Activated B cell treated with CpG ODN at 0.5 μM for 24 hours (primary cell): ENCODE results near the gene TTLL6. TPM values are rescaled to one million over a fixed set of nuclear protein-coding genes. Genes with fewer than 3 reads are reported as not detected.
"Not testable (repeated sequence)": the region's sequence is repeated elsewhere in the genome, so short reads cannot be mapped to it uniquely, and the experiment has no call there.

ENCODE experiments used
- ATAC-seq: fragments of 200-7000 bp; cut with Tn5 transposase; one replicate; pipeline ENCODE4 v1.10.0; 2021; ENCODE audit warnings: low read depth, mild to moderate bottlenecking, moderate library complexity
- CTCF ChIA-PET: fragments of 350-600 bp; sonication (Branson Sonifier 250); formaldehyde crosslinking; loops from one replicate; lab custom pipeline; 2021; ENCODE audit warnings: antibody characterized with exemption; lab: Charles Lee
- POLR2A ChIA-PET: fragments of 350-600 bp; sonication (Branson Sonifier 250); formaldehyde crosslinking; loops from one replicate; lab custom pipeline; 2021; ENCODE audit warnings: antibody characterized with exemption; lab: Charles Lee
- DNase-seq: peaks from one replicate; pipeline ENCODE4 v3.0.0; 2022
- H3K27ac Mint-ChIP-seq: one replicate; pipeline ENCODE4 v1.8.0; 2020; ENCODE audit warnings: mixed read lengths
- H3K27me3 Mint-ChIP-seq: one replicate; pipeline ENCODE4 v1.8.0; 2021; ENCODE audit warnings: mixed read lengths
- H3K36me3 Mint-ChIP-seq: one replicate; pipeline ENCODE4 v1.8.0; 2021; ENCODE audit warnings: low read depth, mixed read lengths
- H3K4me1 Mint-ChIP-seq: one replicate; pipeline ENCODE4 v1.8.0; 2021; ENCODE audit warnings: mixed read lengths
- H3K4me3 Mint-ChIP-seq: one replicate; pipeline ENCODE4 v1.8.0; 2020; ENCODE audit warnings: mild to moderate bottlenecking, mixed read lengths
- H3K9me3 Mint-ChIP-seq: one replicate; pipeline ENCODE4 v1.8.0; 2020; ENCODE audit warnings: mixed read lengths
- CTCF ChIP-seq: fragments of 200-600 bp; IDR thresholded peaks from one replicate; pipeline ENCODE4 v1.8.0; 2022; ENCODE audit warnings: antibody characterized with exemption, mild to moderate bottlenecking
- intact Hi-C: fragments of 100-400 bp; cut with micrococcal nuclease; formaldehyde crosslinking; loops from one replicate; pipeline ENCODE4 v1.15.1; 2024
- total RNA-seq: library from RNA; stranded (reverse); gene quantifications from 2 replicates; pipeline ENCODE4 v1.2.3, GENCODE V29; 2022

TTLL6 gene
- total RNA-seq, 1 donor from 2014 or later = not detected

GRCh38 chr17:48841395-48841831, 24.4 kb upstream of the TTLL6 start:
- TF ChIP-seq CTCF = no peak
- Mint-ChIP-seq H3K36me3 (peaks cover 33% of the 10 kb centered on the region), H3K4me3 (peak overlapping the region; percentile 82), H3K27ac (peak overlapping the region; percentile 93), H3K27me3 (no peaks in the 10 kb centered on the region), H3K9me3 (no peaks in the 10 kb centered on the region), H3K4me1 (peaks cover 57% of the 10 kb centered on the region)
- peak; percentile 97 for ATAC-seq
- ChIA-PET POLR2A (interaction anchor here (0.5 to 1.8 kb wide), 6 partner anchors 10 to 400 kb away, joined by 3 to 14 read pairs (median 4); partner anchors contain the start of genes CALCOCO2, SNF8 and TTLL6), CTCF (interaction anchor here (0.7 to 2.4 kb wide), 4 partner anchors 26 to 194 kb away, joined by 5 to 7 read pairs (median 6); no protein-coding TSS in a partner anchor)
- intact Hi-C loops = loop anchor here (1.0 kb wide), 2 partner anchors 10 to 27 kb away; partner anchors contain the start of gene CALCOCO2
- no peak for DNase-seq

GRCh38 chr17:48840441-48840840, 23.4 kb upstream of the TTLL6 start:
- no peak for DNase-seq
- H3K36me3 Mint-ChIP-seq = peaks cover 27% of the 10 kb centered on the region
- H3K27ac Mint-ChIP-seq = no peak overlapping the region
- H3K4me3 Mint-ChIP-seq = no peak overlapping the region
- intact Hi-C loops = no loop called here
- ATAC-seq = no peak
- peaks cover 65% of the 10 kb centered on the region for H3K4me1 Mint-ChIP-seq
- H3K9me3 Mint-ChIP-seq = no peaks in the 10 kb centered on the region
- ChIA-PET POLR2A (interaction anchor here (1.2 to 1.8 kb wide), 3 partner anchors 9 to 104 kb away, joined by 3 to 14 read pairs (median 4); partner anchors contain the start of genes CALCOCO2, SNF8 and TTLL6), CTCF (interaction anchor here (1.4 kb wide), 1 partner anchor 11 kb away, joined by 3 read pairs; no protein-coding TSS in a partner anchor)
- no peaks in the 10 kb centered on the region for H3K27me3 Mint-ChIP-seq
- TF ChIP-seq CTCF = no peak

GRCh38 chr17:48837458-48837857, 20.4 kb upstream of the TTLL6 start:
- Mint-ChIP-seq H3K4me3 (peak overlapping the region; percentile 48), H3K4me1 (peaks cover 86% of the 10 kb centered on the region), H3K27ac (peak overlapping the region; percentile 20)
- not testable (repeated sequence) for H3K9me3 Mint-ChIP-seq, H3K27me3 Mint-ChIP-seq, H3K36me3 Mint-ChIP-seq, DNase-seq
- CTCF ChIA-PET = interaction anchor here (2.4 kb wide), 1 partner anchor 21 kb away, joined by 9 read pairs; the partner anchor contains the start of gene TTLL6
- intact Hi-C loops = loop anchor here (10.0 kb wide), 1 partner anchor 377 kb away; the partner anchor contains the start of genes ABI3 and GNGT2
- peak; percentile 29 for ATAC-seq
- POLR2A ChIA-PET = interaction anchor here (0.6 kb wide), 2 partner anchors 42 to 1153 kb away, joined by 3 to 5 read pairs; no protein-coding TSS in a partner anchor

- Mint-ChIP-seq H3K27ac (no peak overlapping the region), H3K27me3 (no peaks in the 10 kb centered on the region), H3K4me1 (peaks cover 83% of the 10 kb centered on the region), H3K36me3 (peaks cover 3% of the 10 kb centered on the region), H3K4me3 (no peak overlapping the region), H3K9me3 (no peaks in the 10 kb centered on the region)
- ATAC-seq (no peak), DNase-seq (no peak)
- CTCF ChIA-PET = interaction anchor here (0.9 to 2.4 kb wide), 2 partner anchors 20 to 43 kb away, joined by 5 to 9 read pairs; partner anchors contain the start of gene TTLL6
- intact Hi-C loops = loop anchor here (10.0 kb wide), 1 partner anchor 379 kb away; the partner anchor contains the start of genes ABI3 and GNGT2
- POLR2A ChIA-PET = no interaction called here
- no peak for TF ChIP-seq CTCF
Observed at GRCh38 chr17:48835971-48836370, 18.9 kb upstream of the TTLL6 start.

GRCh38 chr17:48834973-48835372, 17.9 kb upstream of the TTLL6 start:
- H3K27me3 Mint-ChIP-seq = no peaks in the 10 kb centered on the region
- peaks cover 5% of the 10 kb centered on the region for H3K36me3 Mint-ChIP-seq
- CTCF ChIA-PET = interaction anchor here (0.9 to 2.4 kb wide), 3 partner anchors 19 to 44 kb away, joined by 3 to 9 read pairs (median 5); partner anchors contain the start of gene TTLL6
- peaks cover 77% of the 10 kb centered on the region for H3K4me1 Mint-ChIP-seq
- DNase-seq (no peak), ATAC-seq (no peak)
- TF ChIP-seq CTCF = no peak
- intact Hi-C loops = loop anchor here (10.0 kb wide), 1 partner anchor 380 kb away; the partner anchor contains the start of genes ABI3 and GNGT2
- H3K9me3 Mint-ChIP-seq = no peaks in the 10 kb centered on the region
- POLR2A ChIA-PET = no interaction called here
- no peak overlapping the region for H3K4me3 Mint-ChIP-seq
- no peak overlapping the region for H3K27ac Mint-ChIP-seq
